Calu3 (cell line): ENCODE results near the gene AQR. TPM values are rescaled to one million over a fixed set of nuclear protein-coding genes. Genes with fewer than 3 reads are reported as not detected.
"Not testable (repeated sequence)": the region's sequence is repeated elsewhere in the genome, so short reads cannot be mapped to it uniquely, and the experiment has no call there.

Experiments
- BruUV-seq: library from RNA; stranded (reverse); fragments of 400-500 nt; replicated peaks from 2 replicates; lab custom pipeline; 2021; lab: Mats Ljungman, UMichigan
- CTCF ChIA-PET: fragments of 300-600 bp; sonication (Branson Sonifier 250); formaldehyde crosslinking; loops from one replicate; lab custom pipeline; 2022; ENCODE audit warnings: antibody characterized with exemption; lab: Charles Lee
- DNase-seq: peaks from one replicate; pipeline ENCODE4 v3.0.0; 2022
- H3K27ac Mint-ChIP-seq: one replicate; pipeline ENCODE4 v1.8.0; 2022; ENCODE audit warnings: mixed read lengths; ENCODE audit not compliant: unreplicated experiment
- H3K27me3 Mint-ChIP-seq: one replicate; pipeline ENCODE4 v1.8.0; 2022; ENCODE audit warnings: mixed read lengths; ENCODE audit not compliant: unreplicated experiment
- H3K36me3 Mint-ChIP-seq: one replicate; pipeline ENCODE4 v1.8.0; 2022; ENCODE audit warnings: mild to moderate bottlenecking, moderate library complexity, mixed read lengths; ENCODE audit not compliant: insufficient read depth, unreplicated experiment
- H3K4me1 Mint-ChIP-seq: one replicate; pipeline ENCODE4 v1.8.0; 2022; ENCODE audit warnings: mild to moderate bottlenecking, low read depth, mixed read lengths; ENCODE audit not compliant: unreplicated experiment
- H3K4me3 Mint-ChIP-seq: one replicate; pipeline ENCODE4 v1.8.0; 2022; ENCODE audit warnings: mild to moderate bottlenecking, low read depth, moderate library complexity, mixed read lengths; ENCODE audit not compliant: unreplicated experiment
- H3K9me3 Mint-ChIP-seq: one replicate; pipeline ENCODE4 v1.8.0; 2022; ENCODE audit warnings: low read depth, mixed read lengths; ENCODE audit not compliant: unreplicated experiment
- intact Hi-C: fragments of 100-400 bp; cut with micrococcal nuclease; formaldehyde crosslinking; loops from one replicate; pipeline ENCODE4 v1.10.0; 2022; ENCODE audit not compliant: unreplicated experiment
- total RNA-seq: library from RNA; stranded (reverse); gene quantifications from 2 replicates; pipeline ENCODE4 v1.2.3, GENCODE V29; 2022
- TF ChIP-seq, protein P1 (sequence below): fragments of 200-600 bp; IDR thresholded peaks from one replicate; pipeline ENCODE4 v1.8.0; 2022; ENCODE audit warnings: antibody characterized with exemption; ENCODE audit not compliant: unreplicated experiment

AQR gene
- total RNA-seq, 1 experiment from 2014 or later = 14.7 TPM

GRCh38 chr15:34976743-34977142, 7.2 kb upstream of the AQR start:
- no peaks in the 10 kb centered on the region for H3K27me3 Mint-ChIP-seq
- DNase-seq = no peak
- CTCF ChIA-PET = no interaction called here
- TF ChIP-seq, protein P1, sequence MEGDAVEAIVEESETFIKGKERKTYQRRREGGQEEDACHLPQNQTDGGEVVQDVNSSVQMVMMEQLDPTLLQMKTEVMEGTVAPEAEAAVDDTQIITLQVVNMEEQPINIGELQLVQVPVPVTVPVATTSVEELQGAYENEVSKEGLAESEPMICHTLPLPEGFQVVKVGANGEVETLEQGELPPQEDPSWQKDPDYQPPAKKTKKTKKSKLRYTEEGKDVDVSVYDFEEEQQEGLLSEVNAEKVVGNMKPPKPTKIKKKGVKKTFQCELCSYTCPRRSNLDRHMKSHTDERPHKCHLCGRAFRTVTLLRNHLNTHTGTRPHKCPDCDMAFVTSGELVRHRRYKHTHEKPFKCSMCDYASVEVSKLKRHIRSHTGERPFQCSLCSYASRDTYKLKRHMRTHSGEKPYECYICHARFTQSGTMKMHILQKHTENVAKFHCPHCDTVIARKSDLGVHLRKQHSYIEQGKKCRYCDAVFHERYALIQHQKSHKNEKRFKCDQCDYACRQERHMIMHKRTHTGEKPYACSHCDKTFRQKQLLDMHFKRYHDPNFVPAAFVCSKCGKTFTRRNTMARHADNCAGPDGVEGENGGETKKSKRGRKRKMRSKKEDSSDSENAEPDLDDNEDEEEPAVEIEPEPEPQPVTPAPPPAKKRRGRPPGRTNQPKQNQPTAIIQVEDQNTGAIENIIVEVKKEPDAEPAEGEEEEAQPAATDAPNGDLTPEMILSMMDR = no peak
- no peak overlapping the region for H3K4me3 Mint-ChIP-seq
- H3K27ac Mint-ChIP-seq = no peak overlapping the region
- no peaks in the 10 kb centered on the region for H3K4me1 Mint-ChIP-seq
- intact Hi-C loops = no loop called here
- no peaks in the 10 kb centered on the region for H3K36me3 Mint-ChIP-seq
- no TSS peak for BruUV-seq
- no peaks in the 10 kb centered on the region for H3K9me3 Mint-ChIP-seq

- CTCF ChIA-PET = no interaction called here
- Mint-ChIP-seq H3K4me1 (no peaks in the 10 kb centered on the region), H3K27me3 (no peaks in the 10 kb centered on the region), H3K4me3 (no peak overlapping the region), H3K36me3 (no peaks in the 10 kb centered on the region), H3K9me3 (no peaks in the 10 kb centered on the region), H3K27ac (no peak overlapping the region)
- no TSS peak for BruUV-seq
- TF ChIP-seq, protein P1 = no peak
- intact Hi-C loops = no loop called here
- DNase-seq = no peak
Observed at GRCh38 chr15:34976073-34976472, 6.5 kb upstream of the AQR start.

DNA sequence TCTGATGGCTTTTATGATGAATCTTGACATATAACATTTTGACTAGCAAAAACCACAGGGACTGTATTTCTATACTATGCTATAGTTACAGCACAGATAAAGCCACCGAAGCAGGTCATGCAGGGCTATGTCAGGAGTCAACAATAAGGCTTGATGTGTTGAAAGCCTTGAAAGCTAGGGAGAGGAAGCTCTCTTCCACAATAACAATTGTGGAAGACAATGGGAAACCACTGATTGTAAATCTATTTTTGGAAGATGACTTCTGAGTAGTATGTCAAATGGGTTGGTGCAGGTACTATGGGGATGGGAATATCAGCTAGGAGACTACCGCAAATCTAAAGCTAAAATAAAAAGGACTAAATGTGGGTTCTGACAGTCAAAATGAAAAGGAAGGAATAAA, 4.0 kb upstream of the AQR start:
- intact Hi-C loops = no loop called here
- TF ChIP-seq, protein P1 = no peak
- BruUV-seq = no TSS peak
- Mint-ChIP-seq H3K36me3 (peaks cover 9% of the 10 kb centered on the region), H3K27ac (no peak overlapping the region), H3K4me3 (no peak overlapping the region), H3K4me1 (no peaks in the 10 kb centered on the region), H3K9me3 (no peaks in the 10 kb centered on the region), H3K27me3 (no peaks in the 10 kb centered on the region)
- no peak for DNase-seq
- CTCF ChIA-PET = no interaction called here

DNA sequence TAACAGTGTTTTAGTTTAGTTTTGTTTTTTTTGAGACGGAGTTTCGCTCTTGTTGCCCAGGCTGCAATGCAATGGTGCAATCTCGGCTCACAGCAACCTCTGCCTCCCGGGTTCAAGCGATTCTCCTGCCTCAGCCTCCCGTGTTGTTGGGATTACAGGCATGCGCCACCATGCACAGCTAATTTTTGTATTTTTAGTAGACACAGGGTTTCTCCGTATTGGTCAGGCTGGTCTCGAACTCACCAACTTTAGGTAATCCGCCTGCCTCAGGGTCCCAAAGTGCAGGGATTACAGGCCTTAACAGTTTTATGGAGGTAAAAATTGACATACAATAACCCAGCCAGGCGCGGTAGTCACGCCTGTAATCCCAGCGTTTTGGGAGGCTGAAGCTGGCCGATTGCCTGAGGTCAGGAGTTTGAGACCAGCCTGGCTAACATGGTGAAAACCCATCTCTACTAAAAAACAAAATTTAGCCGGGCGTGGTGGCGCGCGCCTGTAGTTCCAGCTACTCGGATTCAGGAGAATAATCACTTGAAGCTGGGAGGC, 629 bp upstream of the AQR start:
- H3K9me3 Mint-ChIP-seq, DNase-seq, H3K4me1 Mint-ChIP-seq, intact Hi-C loops, H3K36me3 Mint-ChIP-seq, BruUV-seq, H3K27me3 Mint-ChIP-seq: not testable (repeated sequence)
- CTCF ChIA-PET = interaction anchor here (1.0 kb wide), 1 partner anchor 50 kb away, joined by 7 read pairs; no protein-coding TSS in a partner anchor
- Mint-ChIP-seq H3K4me3 (peak overlapping the region; percentile 98), H3K27ac (peak overlapping the region; percentile 97)

DNA sequence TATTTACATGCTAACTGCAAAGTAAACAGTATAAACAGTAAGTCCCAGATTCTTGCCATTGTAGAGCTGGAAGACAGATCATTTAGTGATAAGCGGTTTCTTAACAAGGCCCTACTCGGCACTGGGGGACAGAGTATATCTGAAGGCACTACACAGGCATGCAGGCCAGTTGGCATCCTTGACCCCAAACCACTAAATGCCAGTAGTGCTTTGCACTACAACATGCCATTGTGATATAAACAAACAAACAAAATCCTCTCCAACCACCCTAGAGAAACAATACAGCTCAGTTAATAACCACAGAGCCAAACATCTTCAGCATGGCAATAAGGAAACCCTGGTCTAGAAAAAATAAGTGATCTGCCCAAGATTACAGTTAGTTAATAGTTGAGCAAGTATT, 5.3 kb downstream of the AQR start:
- Mint-ChIP-seq H3K36me3 (peaks cover 2% of the 10 kb centered on the region), H3K4me1 (no peaks in the 10 kb centered on the region), H3K4me3 (no peak overlapping the region), H3K9me3 (no peaks in the 10 kb centered on the region), H3K27ac (no peak overlapping the region), H3K27me3 (no peaks in the 10 kb centered on the region)
- intact Hi-C loops = no loop called here
- BruUV-seq = no TSS peak
- TF ChIP-seq, protein P1 = no peak
- CTCF ChIA-PET = interaction anchor here (0.5 kb wide), 1 partner anchor 45 kb away, joined by 5 read pairs; no protein-coding TSS in a partner anchor
- DNase-seq = no peak
